GM21423 (cell line): ENCODE results near the gene CISH.

ENCODE experiments used
- ATAC-seq: cut with Tn5 transposase; IDR thresholded peaks from one replicate; pipeline ENCODE4 v1.9.1; 2021; ENCODE audit warnings: mild to moderate bottlenecking, moderate library complexity; ENCODE audit not compliant: unreplicated experiment

Gene CISH

GRCh38 chr3:50637945-50638344 lies 26.4 kb upstream of the CISH start:
- ATAC-seq: no peak

GRCh38 chr3:50637011-50637410 lies 25.4 kb upstream of the CISH start:
- ATAC-seq: no peak

GRCh38 chr3:50635066-50635465 lies 23.5 kb upstream of the CISH start:
- ATAC-seq: no peak

GRCh38 chr3:50633230-50633790 lies 21.7 kb upstream of the CISH start:
- ATAC-seq: no peak

- ATAC-seq: no peak
These were observed 20.9 kb upstream of the CISH start for GRCh38 chr3:50632450-50632849.

GRCh38 chr3:50630877-50631276 lies 19.3 kb upstream of the CISH start:
- ATAC-seq: no peak

GRCh38 chr3:50630394-50630793 lies 18.8 kb upstream of the CISH start:
- ATAC-seq: no peak

- no peak for ATAC-seq
These were observed 17.0 kb upstream of the CISH start for GRCh38 chr3:50628601-50629000.

- no peak for ATAC-seq
These were observed 16.0 kb upstream of the CISH start for GRCh38 chr3:50627407-50628051.

GRCh38 chr3:50626401-50626800 lies 14.8 kb upstream of the CISH start:
- ATAC-seq: no peak

GRCh38 chr3:50625231-50626182 lies 13.9 kb upstream of the CISH start:
- ATAC-seq: no peak

- ATAC-seq: no peak
These were observed 13.1 kb upstream of the CISH start for GRCh38 chr3:50624634-50625033.

- peak; percentile 36 for ATAC-seq
These were observed 12.4 kb upstream of the CISH start for GRCh38 chr3:50623840-50624474.

- ATAC-seq: no peak
These were observed 11.3 kb upstream of the CISH start for GRCh38 chr3:50622881-50623280.

- ATAC-seq: no peak
These were observed 9.2 kb upstream of the CISH start for GRCh38 chr3:50620820-50621219.

GRCh38 chr3:50620420-50620819 lies 8.8 kb upstream of the CISH start:
- ATAC-seq: no peak

GRCh38 chr3:50617911-50618481 lies 6.4 kb upstream of the CISH start:
- no peak for ATAC-seq

GRCh38 chr3:50617096-50617791 lies 5.7 kb upstream of the CISH start, which contains the start of gene MAPKAPK3:
Gene MAPKAPK3 (plus strand): TSS chr3:50617151. CDS start chr3:50617566, 415 bp downstream.
- peak; percentile 10 for ATAC-seq

- ATAC-seq: peak; percentile 62
These were observed 5.2 kb upstream of the CISH start for GRCh38 chr3:50616770-50617095.

- ATAC-seq: peak; percentile 29
These were observed 4.6 kb upstream of the CISH start for GRCh38 chr3:50616003-50616769.
